Left lung (tissue), 10 donors: ENCODE results near the gene KCNC1. TPM values are rescaled to one million over a fixed set of nuclear protein-coding genes. Genes with fewer than 3 reads are reported as not detected.

Source experiments
- ATAC-seq: fragments of 200-7000 bp; cut with Tn5 transposase; one replicate; pipeline ENCODE4 v1.9.1; 2020; ENCODE audit warnings: moderate library complexity
- DNase-seq, 4 donors: peaks; one replicate each; pipeline ENCODE4 v3.0.0-alpha.2; 2013 to 2020
- H3K27ac ChIP-seq, 2 donors: fragments of 200-600 bp; sonication (generic) in 1 of 2; one replicate each; pipeline versions ENCODE4 v1.5.0 to v1.8.0; 2020 to 2021
- H3K27me3 ChIP-seq, 2 donors: fragments of 200-600 bp; sonication (generic) in 1 of 2; one replicate each; pipeline versions ENCODE4 v1.5.0 to v1.8.0; 2020 to 2021
- H3K36me3 ChIP-seq, 2 donors: fragments of 200-600 bp; sonication (generic) in 1 of 2; one replicate each; pipeline versions ENCODE4 v1.5.0 to v1.8.0; 2020 to 2021
- H3K4me1 ChIP-seq, 2 donors: fragments of 200-600 bp; one replicate each; pipeline ENCODE4 v1.8.0; 2021
- H3K4me3 ChIP-seq, 2 donors: fragments of 200-600 bp; sonication (generic) in 1 of 2; one replicate each; pipeline versions ENCODE4 v1.5.0 to v1.8.0; 2020 to 2021; ENCODE audit warnings: mild to moderate bottlenecking in 1 of 2
- H3K9me3 ChIP-seq, 2 donors: fragments of 200-600 bp; sonication (generic) in 1 of 2; one replicate each; pipeline versions ENCODE4 v1.5.0 to v1.8.0; 2020 to 2021
- intact Hi-C, 2 donors: fragments of 100-400 bp; cut with DNase I; formaldehyde crosslinking; loops; one replicate each; pipeline versions ENCODE4 v1.11.2 to v1.14.2; 2022
- polyA plus RNA-seq, 6 donors: library from polyadenylated mRNA; unstranded; fragments of 120-200 nt; gene quantifications; one replicate each; pipeline ENCODE4 v1.2.1, GENCODE V29; 2013; ENCODE audit not compliant: insufficient read length in 6 of 6
- total RNA-seq, 2 donors: library from RNA; stranded (reverse); fragmentation: NEBNext Ultra II Directional; extraction: Animal tissue kit (Norgen Biotek cat#: 25700); gene quantifications; one replicate each; pipeline ENCODE4 v1.2.1, GENCODE V29; 2021
- TF ChIP-seq, protein P1 (sequence below), 2 donors: fragments of 200-600 bp; sonication (generic) in 1 of 2; IDR thresholded peaks; one replicate each; pipeline versions ENCODE4 v1.5.0 to v1.8.0; 2021; ENCODE audit warnings: antibody characterized with exemption in 2 of 2
- donor health status: DM: no; HTN: yes; CAD: no.
- donor health status: DM: no; HTN: no; CAD: no.

KCNC1 gene
- total and polyA plus RNA-seq, 8 donors = 0.78 to 1.2 (median 0.89) TPM; not detected in 2

- ATAC-seq = no peak
- H3K4me1 ChIP-seq = no peaks in the 10 kb centered on the region
- no peak for DNase-seq
- TF ChIP-seq, protein P1, sequence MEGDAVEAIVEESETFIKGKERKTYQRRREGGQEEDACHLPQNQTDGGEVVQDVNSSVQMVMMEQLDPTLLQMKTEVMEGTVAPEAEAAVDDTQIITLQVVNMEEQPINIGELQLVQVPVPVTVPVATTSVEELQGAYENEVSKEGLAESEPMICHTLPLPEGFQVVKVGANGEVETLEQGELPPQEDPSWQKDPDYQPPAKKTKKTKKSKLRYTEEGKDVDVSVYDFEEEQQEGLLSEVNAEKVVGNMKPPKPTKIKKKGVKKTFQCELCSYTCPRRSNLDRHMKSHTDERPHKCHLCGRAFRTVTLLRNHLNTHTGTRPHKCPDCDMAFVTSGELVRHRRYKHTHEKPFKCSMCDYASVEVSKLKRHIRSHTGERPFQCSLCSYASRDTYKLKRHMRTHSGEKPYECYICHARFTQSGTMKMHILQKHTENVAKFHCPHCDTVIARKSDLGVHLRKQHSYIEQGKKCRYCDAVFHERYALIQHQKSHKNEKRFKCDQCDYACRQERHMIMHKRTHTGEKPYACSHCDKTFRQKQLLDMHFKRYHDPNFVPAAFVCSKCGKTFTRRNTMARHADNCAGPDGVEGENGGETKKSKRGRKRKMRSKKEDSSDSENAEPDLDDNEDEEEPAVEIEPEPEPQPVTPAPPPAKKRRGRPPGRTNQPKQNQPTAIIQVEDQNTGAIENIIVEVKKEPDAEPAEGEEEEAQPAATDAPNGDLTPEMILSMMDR (IDR thresholded peaks at IDR 0.05) = no peak
- no peak overlapping the region for H3K27ac ChIP-seq
- no peaks in the 10 kb centered on the region for H3K9me3 ChIP-seq
- H3K36me3 ChIP-seq = no peaks in the 10 kb centered on the region
- peaks cover 30 to 64% of the 10 kb centered on the region in 2 donors for H3K27me3 ChIP-seq
- intact Hi-C loops = no loop called here
- no peak overlapping the region for H3K4me3 ChIP-seq
Observed at GRCh38 chr11:17696741-17697140, 37.8 kb upstream of the KCNC1 start.

DNA sequence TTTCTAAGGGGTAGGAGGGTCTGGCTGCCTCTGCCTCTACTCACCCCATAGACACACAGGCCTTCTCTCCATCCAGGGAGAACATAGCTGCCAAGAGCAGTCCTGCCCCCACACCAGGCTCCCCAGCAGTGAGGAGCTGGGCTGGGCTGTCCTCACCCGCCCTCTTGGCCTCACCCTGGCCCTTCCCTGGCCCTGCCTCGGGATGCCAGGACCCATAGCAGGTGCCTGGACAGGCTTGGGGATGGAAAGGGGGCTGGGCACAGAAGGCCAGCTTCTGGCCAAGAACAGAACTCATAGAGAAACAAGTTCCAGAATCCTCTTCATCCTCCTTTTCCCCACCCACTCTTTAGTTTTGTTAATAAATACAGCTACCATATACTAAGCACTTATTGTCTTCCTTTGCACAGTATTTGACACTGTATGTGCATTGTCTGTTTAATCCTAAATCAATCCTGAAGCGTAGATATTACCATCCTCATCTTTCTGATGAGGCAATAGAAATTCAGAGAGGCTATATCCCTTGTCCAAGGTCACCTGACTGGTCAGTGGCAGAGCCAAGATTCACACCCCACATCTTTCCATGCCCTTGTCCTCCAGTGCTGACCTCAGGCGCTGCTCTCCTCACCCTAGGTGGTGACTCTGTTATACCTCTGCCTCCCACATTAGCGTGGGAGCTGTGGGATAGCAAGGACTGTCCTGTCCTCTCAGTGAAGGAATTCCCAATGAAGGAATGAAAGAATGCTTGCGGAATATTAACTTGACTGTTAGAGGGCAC lies 37.2 kb upstream of the KCNC1 start:
- intact Hi-C loops = no loop called here
- ATAC-seq (no peak), DNase-seq (no peak)
- TF ChIP-seq, protein P1 (IDR thresholded peaks at IDR 0.05) = no peak
- H3K36me3 ChIP-seq = no peaks in the 10 kb centered on the region
- H3K4me3 ChIP-seq = no peak overlapping the region
- peaks cover 30 to 59% of the 10 kb centered on the region in 2 donors for H3K27me3 ChIP-seq
- H3K9me3 ChIP-seq = no peaks in the 10 kb centered on the region
- H3K27ac ChIP-seq = no peak overlapping the region
- H3K4me1 ChIP-seq = no peaks in the 10 kb centered on the region

DNA sequence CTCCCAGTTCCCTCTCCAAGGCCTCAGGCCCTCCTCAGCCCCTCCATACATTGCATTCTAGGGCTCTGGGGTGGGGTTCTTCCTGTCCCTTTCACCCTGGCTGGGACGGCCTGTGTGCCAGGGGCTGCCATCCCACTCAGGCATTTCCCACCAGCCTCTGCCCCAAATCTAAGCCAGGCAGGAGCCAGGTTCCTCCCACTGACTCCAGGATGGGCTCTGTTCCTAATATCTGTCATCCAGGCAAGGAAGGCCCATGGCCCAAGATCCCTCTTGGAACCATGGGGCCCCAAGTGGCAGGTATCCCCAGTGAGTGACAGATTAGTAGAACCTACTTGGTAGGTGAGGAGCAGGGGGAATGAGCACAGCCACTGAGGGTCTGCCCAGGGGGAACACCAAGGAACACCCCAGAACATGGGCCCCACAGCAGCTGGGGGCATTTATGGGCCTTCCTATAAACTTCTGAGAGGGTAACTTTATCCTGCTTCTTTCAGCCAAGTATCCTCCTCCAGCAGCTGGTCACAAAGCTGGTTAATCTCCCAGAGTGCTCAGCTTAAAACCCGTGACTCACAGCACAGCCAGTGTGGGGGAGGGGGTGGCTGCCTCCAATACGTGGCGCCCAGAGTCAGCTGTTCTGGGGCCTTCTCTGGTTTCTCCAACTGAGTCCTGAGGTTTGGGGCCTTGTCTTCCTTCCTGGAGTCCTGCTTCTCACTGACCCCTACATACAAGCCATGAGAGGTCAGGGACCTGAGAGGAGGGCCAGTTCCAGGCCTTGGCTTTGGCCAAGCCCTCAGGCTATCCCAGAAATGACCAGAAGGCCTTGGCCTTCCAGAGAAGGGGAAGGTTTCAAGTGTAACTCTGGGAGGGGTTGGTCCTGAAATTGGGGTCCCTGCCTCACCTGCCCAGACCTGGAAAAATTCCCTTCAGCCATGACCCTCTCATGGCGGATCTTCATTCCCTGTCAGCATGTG lies 35.1 kb upstream of the KCNC1 start:
- intact Hi-C loops = no loop called here
- Histone ChIP-seq H3K27ac (no peak overlapping the region), H3K27me3 (peaks cover 28 to 39% of the 10 kb centered on the region in 2 donors), H3K4me1 (no peaks in the 10 kb centered on the region), H3K36me3 (no peaks in the 10 kb centered on the region), H3K4me3 (no peak overlapping the region), H3K9me3 (peaks cover 0 to 8% of the 10 kb centered on the region in 2 donors)
- DNase-seq (no peak), ATAC-seq (no peak)
- TF ChIP-seq, protein P1 (IDR thresholded peaks at IDR 0.05) = no peak

- H3K27me3 ChIP-seq = peaks cover 12 to 23% of the 10 kb centered on the region in 2 donors
- intact Hi-C loops = no loop called here
- no peaks in the 10 kb centered on the region for H3K36me3 ChIP-seq
- no peak overlapping the region for H3K4me3 ChIP-seq
- peaks cover 0 to 8% of the 10 kb centered on the region in 2 donors for H3K9me3 ChIP-seq
- no peaks in the 10 kb centered on the region for H3K4me1 ChIP-seq
- TF ChIP-seq, protein P1 (IDR thresholded peaks at IDR 0.05) = no peak
- DNase-seq = no peak
- no peak for ATAC-seq
- H3K27ac ChIP-seq = no peak overlapping the region
Observed at GRCh38 chr11:17700991-17701390, 33.6 kb upstream of the KCNC1 start.

- H3K27me3 ChIP-seq = peaks cover 0 to 4% of the 10 kb centered on the region in 2 donors
- H3K27ac ChIP-seq = no peak overlapping the region
- no peaks in the 10 kb centered on the region for H3K4me1 ChIP-seq
- no peak overlapping the region for H3K4me3 ChIP-seq
- peaks cover 0 to 8% of the 10 kb centered on the region in 2 donors for H3K9me3 ChIP-seq
- intact Hi-C loops = no loop called here
- ATAC-seq (no peak), DNase-seq (no peak)
- TF ChIP-seq, protein P1 (IDR thresholded peaks at IDR 0.05) = no peak
- no peaks in the 10 kb centered on the region for H3K36me3 ChIP-seq
Observed at GRCh38 chr11:17702876-17703275, 31.7 kb upstream of the KCNC1 start.
